MCF 10A (cell line): ENCODE data around the gene HERC4. TPM values are rescaled to one million over a fixed set of nuclear protein-coding genes. Genes with fewer than 3 reads are reported as not detected.

Experiments
- BruUV-seq: library from RNA; stranded (reverse); fragments of 400-500 nt; replicated peaks from 2 replicates; lab custom pipeline; 2021; lab: Mats Ljungman, UMichigan
- CTCF ChIA-PET: fragments of 300-600 bp; sonication (Branson Sonifier 250); formaldehyde crosslinking; extraction: SDS; loops from one replicate; lab custom pipeline; 2021; ENCODE audit warnings: antibody characterized with exemption, inconsistent platforms; lab: Yijun Ruan, JAX
- POLR2A ChIA-PET: fragments of 300-600, 350-650 bp; sonication (Branson Sonifier 250); formaldehyde crosslinking; extraction: SDS; loops from one replicate; lab custom pipeline; 2020; ENCODE audit warnings: antibody characterized with exemption, inconsistent platforms; lab: Yijun Ruan, JAX
- DNase-seq: peaks from one replicate; pipeline ENCODE4 v3.0.0-alpha.2; 2018; ENCODE audit not compliant: unreplicated experiment
- H3K27ac Mint-ChIP-seq: one replicate; pipeline ENCODE4 v1.8.0; 2022; ENCODE audit warnings: mild to moderate bottlenecking, low read depth, mixed read lengths; ENCODE audit not compliant: unreplicated experiment
- H3K27me3 Mint-ChIP-seq: one replicate; pipeline ENCODE4 v1.8.0; 2022; ENCODE audit warnings: mixed read lengths; ENCODE audit not compliant: insufficient read depth, unreplicated experiment
- H3K36me3 Mint-ChIP-seq: one replicate; pipeline ENCODE4 v1.8.0; 2022; ENCODE audit warnings: mild to moderate bottlenecking, moderate library complexity, mixed read lengths; ENCODE audit not compliant: insufficient read depth, unreplicated experiment
- H3K4me1 Mint-ChIP-seq: one replicate; pipeline ENCODE4 v1.8.0; 2022; ENCODE audit warnings: mixed read lengths; ENCODE audit not compliant: insufficient read depth, unreplicated experiment
- H3K4me3 Mint-ChIP-seq: one replicate; pipeline ENCODE4 v1.8.0; 2022; ENCODE audit warnings: mild to moderate bottlenecking, moderate library complexity, mixed read lengths; ENCODE audit not compliant: unreplicated experiment
- H3K9me3 Mint-ChIP-seq: one replicate; pipeline ENCODE4 v1.8.0; 2022; ENCODE audit warnings: mixed read lengths; ENCODE audit not compliant: unreplicated experiment
- CTCF ChIP-seq: fragments of 200-600 bp; IDR thresholded peaks from one replicate; pipeline ENCODE4 v1.8.0; 2022; ENCODE audit warnings: antibody characterized with exemption, mild to moderate bottlenecking; ENCODE audit not compliant: unreplicated experiment
- intact Hi-C: fragments of 100-400 bp; cut with micrococcal nuclease; formaldehyde crosslinking; loops from 2 replicates; pipeline ENCODE4 v1.14.1; 2022
- total RNA-seq: library from RNA; stranded (reverse); gene quantifications from 2 replicates; pipeline ENCODE4 v1.2.3, GENCODE V29; 2022

The HERC4 gene
- total RNA-seq, 1 experiment from 2014 or later: 57.5 TPM

DNA sequence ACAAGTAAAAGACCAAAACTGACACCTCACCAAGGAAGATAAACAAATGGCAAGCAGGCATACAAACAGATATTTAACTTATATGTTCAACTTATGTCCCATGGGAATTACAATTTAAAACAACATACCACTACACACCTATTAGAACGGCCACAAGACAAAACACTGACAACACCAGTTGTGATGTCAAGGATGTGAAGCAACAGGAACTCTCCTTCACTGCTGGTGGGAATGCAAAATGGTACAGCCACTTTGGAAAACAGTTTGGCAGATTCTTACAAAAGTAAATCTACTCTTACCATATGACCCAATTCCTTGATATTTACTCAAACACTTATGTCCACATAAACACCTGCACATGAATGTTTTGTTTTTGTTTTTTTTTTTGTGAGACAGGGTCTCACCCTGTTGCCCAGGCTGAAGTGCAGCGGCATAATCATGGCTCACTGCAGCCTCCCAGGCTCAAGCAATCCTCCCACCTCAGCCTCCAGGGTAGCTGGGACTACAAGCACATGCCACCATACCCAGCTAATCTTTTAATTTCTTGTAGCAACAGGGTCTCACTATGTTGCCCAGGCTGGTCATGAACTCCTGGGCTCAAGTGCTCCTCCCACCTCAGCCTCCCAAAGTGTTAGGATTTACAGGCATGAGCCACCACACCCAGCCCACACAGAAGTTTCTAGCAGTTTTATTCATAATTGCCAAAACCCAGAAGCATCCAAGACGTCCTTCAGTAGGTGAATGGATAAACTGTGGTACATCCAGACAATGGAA lies 27.3 kb downstream of the HERC4 start:
- H3K27ac Mint-ChIP-seq: no peak overlapping the region
- H3K4me1 Mint-ChIP-seq: peaks cover 11% of the 10 kb centered on the region
- H3K27me3 Mint-ChIP-seq: no peaks in the 10 kb centered on the region
- POLR2A ChIA-PET: interaction anchor here (0.5 to 1.4 kb wide), 3 partner anchors 9 to 26 kb away, joined by 3 read pairs; no protein-coding TSS in a partner anchor
- DNase-seq: no peak
- BruUV-seq: no TSS peak
- peaks cover 26% of the 10 kb centered on the region for H3K36me3 Mint-ChIP-seq
- TF ChIP-seq CTCF: no peak
- no peaks in the 10 kb centered on the region for H3K9me3 Mint-ChIP-seq
- intact Hi-C loops: no loop called here
- CTCF ChIA-PET: interaction anchor here (0.5 to 0.7 kb wide), 2 partner anchors 23 to 106 kb away, joined by 3 to 4 read pairs; no protein-coding TSS in a partner anchor
- no peak overlapping the region for H3K4me3 Mint-ChIP-seq

DNA sequence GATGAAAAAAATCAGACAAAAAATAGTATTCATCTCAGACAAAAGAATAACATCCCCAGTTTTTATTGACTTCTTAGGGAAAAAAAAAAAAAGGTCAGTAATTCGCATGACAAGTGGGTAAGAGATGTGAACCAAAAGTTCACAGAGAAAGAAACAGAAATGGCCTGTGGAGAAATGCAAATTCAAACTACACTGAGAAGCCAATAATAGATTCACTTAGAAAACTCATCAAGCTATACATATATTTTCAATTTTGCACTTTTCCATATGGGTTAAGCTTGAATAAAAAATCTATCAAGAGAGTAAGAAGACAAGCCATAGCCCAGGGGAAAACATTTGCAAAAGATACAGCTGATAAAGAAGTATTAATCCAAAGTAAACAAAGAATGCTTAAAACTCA lies 28.0 kb downstream of the HERC4 start:
- no peak for TF ChIP-seq CTCF
- Mint-ChIP-seq H3K27ac (no peak overlapping the region), H3K4me3 (no peak overlapping the region), H3K4me1 (peaks cover 11% of the 10 kb centered on the region), H3K36me3 (peaks cover 29% of the 10 kb centered on the region), H3K27me3 (no peaks in the 10 kb centered on the region), H3K9me3 (no peaks in the 10 kb centered on the region)
- BruUV-seq: no TSS peak
- intact Hi-C loops: no loop called here
- ChIA-PET POLR2A (interaction anchor here (0.7 to 1.4 kb wide), 2 partner anchors 13 to 25 kb away, joined by 3 read pairs; no protein-coding TSS in a partner anchor), CTCF (interaction anchor here (0.7 to 1.3 kb wide), 2 partner anchors 24 to 161 kb away, joined by 3 to 4 read pairs; no protein-coding TSS in a partner anchor)
- DNase-seq: no peak

- no TSS peak for BruUV-seq
- Mint-ChIP-seq H3K36me3 (peaks cover 29% of the 10 kb centered on the region), H3K4me3 (no peak overlapping the region), H3K9me3 (no peaks in the 10 kb centered on the region), H3K27ac (no peak overlapping the region), H3K4me1 (peaks cover 11% of the 10 kb centered on the region), H3K27me3 (no peaks in the 10 kb centered on the region)
- intact Hi-C loops: no loop called here
- no peak for DNase-seq
- no peak for TF ChIP-seq CTCF
- ChIA-PET POLR2A (interaction anchor here (0.7 to 1.4 kb wide), 5 partner anchors 12 to 161 kb away, joined by 3 to 6 read pairs (median 4); no protein-coding TSS in a partner anchor), CTCF (interaction anchor here (1.3 kb wide), 1 partner anchor 161 kb away, joined by 3 read pairs; no protein-coding TSS in a partner anchor)
Measured at GRCh38 chr10:68046642-68047041, 28.4 kb downstream of the HERC4 start.

GRCh38 chr10:68043030-68043429 lies 32.1 kb downstream of the HERC4 start:
- DNase-seq: no peak
- Mint-ChIP-seq H3K4me3 (no peak overlapping the region), H3K9me3 (no peaks in the 10 kb centered on the region), H3K4me1 (peaks cover 11% of the 10 kb centered on the region), H3K27ac (no peak overlapping the region), H3K27me3 (no peaks in the 10 kb centered on the region), H3K36me3 (peaks cover 52% of the 10 kb centered on the region)
- CTCF ChIA-PET: no interaction called here
- POLR2A ChIA-PET: no interaction called here
- intact Hi-C loops: no loop called here
- BruUV-seq: no TSS peak
- TF ChIP-seq CTCF: no peak
